ENCODE measurements around the gene SPAG16. TPM values are rescaled to one million over a fixed set of nuclear protein-coding genes. Genes with fewer than 3 reads are reported as not detected.

Gene SPAG16
- total and polyA plus RNA-seq, 2 donors (not counting 1 experiment from before 2014, with no cell fraction given), result 3.4 to 8.6 TPM

GRCh38 chr2:214069254-214069653 lies 785.0 kb downstream of the SPAG16 start:
- H3K27ac ChIP-seq (ENCODE audit: low read length in 2 of 2), result no peak overlapping the region
- ATAC-seq (ENCODE audit: low read depth), result no peak
- H3K27me3 ChIP-seq (replicated peaks in 1 of 4; ENCODE audit: control extremely low read depth in 1 of 4, control insufficient read depth in 3 of 4, insufficient read depth in 4 of 4, low read length in 3 of 4), result no peaks in the 10 kb centered on the region
- Mint-ChIP-seq H3K4me1 (no peaks in the 10 kb centered on the region), H3K9me3 (ENCODE audit: insufficient read depth) (no peaks in the 10 kb centered on the region), H3K27me3 (no peaks in the 10 kb centered on the region), H3K4me3 (no peak overlapping the region), H3K27ac (no peak overlapping the region)
- CTCF ChIA-PET, result no interaction called here
- no peaks in the 10 kb centered on the region for H3K9me3 ChIP-seq (ENCODE audit: control extremely low read depth in 1 of 3, control insufficient read depth in 2 of 3, insufficient read depth in 1 of 3, low read length in 2 of 3)
- POLR2A ChIA-PET, result no interaction called here
- H4K20me1 ChIP-seq (ENCODE audit: control insufficient read depth, insufficient read depth, low read length, poor library complexity, severe bottlenecking), result no peaks in the 10 kb centered on the region
- intact Hi-C loops (cut with micrococcal nuclease), result no loop called here
- WGBS (ENCODE audit: insufficient coverage), result no CpG with 5 or more reads among the region's 2 CpGs
- H3K36me3 ChIP-seq (replicated peaks in 1 of 2; ENCODE audit: control extremely low read depth in 1 of 2, control insufficient read depth in 1 of 2, extremely low read depth in 1 of 2, insufficient read depth in 2 of 2, low read length in 1 of 2), result no peaks in the 10 kb centered on the region
- TF ChIP-seq CTCF (IDR thresholded peaks at IDR 0.05) (no peak), EZH2 (IDR thresholded peaks at IDR 0.05; ENCODE audit: borderline replicate concordance, insufficient read depth, low read depth, low read length, poor library complexity, severe bottlenecking) (no peak)
- no peak overlapping the region for H3K9ac ChIP-seq (ENCODE audit: low read length)
- H3K4me3 ChIP-seq (ENCODE audit: control extremely low read depth in 1 of 5, extremely low read depth in 1 of 5, insufficient read depth in 1 of 5, low read depth in 2 of 5, low read length in 4 of 5), result no peak overlapping the region
- H3K4me2 ChIP-seq (replicated peaks; ENCODE audit: low read depth, low read length, poor library complexity, severe bottlenecking), result no peak overlapping the region
- no peaks in the 10 kb centered on the region for H3K79me2 ChIP-seq (ENCODE audit: control insufficient read depth, insufficient read depth, low read length)
- no peak for DNase-seq
- no peaks in the 10 kb centered on the region for H3K4me1 ChIP-seq (ENCODE audit: control insufficient read depth in 2 of 2, insufficient read depth in 2 of 2, low read length in 2 of 2)
- no peak overlapping the region for H2AFZ ChIP-seq (ENCODE audit: insufficient read depth, low read depth, low read length, poor library complexity, severe bottlenecking)

- no peaks in the 10 kb centered on the region for H3K36me3 ChIP-seq (replicated peaks in 1 of 2; ENCODE audit: control extremely low read depth in 1 of 2, control insufficient read depth in 1 of 2, extremely low read depth in 1 of 2, insufficient read depth in 2 of 2, low read length in 1 of 2)
- H3K4me2 ChIP-seq (replicated peaks; ENCODE audit: low read depth, low read length, poor library complexity, severe bottlenecking), result no peak overlapping the region
- H2AFZ ChIP-seq (ENCODE audit: insufficient read depth, low read depth, low read length, poor library complexity, severe bottlenecking), result no peak overlapping the region
- POLR2A ChIA-PET, result no interaction called here
- Mint-ChIP-seq H3K27ac (no peak overlapping the region), H3K4me3 (no peak overlapping the region), H3K27me3 (no peaks in the 10 kb centered on the region), H3K4me1 (no peaks in the 10 kb centered on the region), H3K9me3 (ENCODE audit: insufficient read depth) (no peaks in the 10 kb centered on the region)
- no peaks in the 10 kb centered on the region for H4K20me1 ChIP-seq (ENCODE audit: control insufficient read depth, insufficient read depth, low read length, poor library complexity, severe bottlenecking)
- no peaks in the 10 kb centered on the region for H3K9me3 ChIP-seq (ENCODE audit: control extremely low read depth in 1 of 3, control insufficient read depth in 2 of 3, insufficient read depth in 1 of 3, low read length in 2 of 3)
- ATAC-seq (ENCODE audit: low read depth) (no peak), DNase-seq (no peak)
- no CpG with 5 or more reads among the region's 6 CpGs for WGBS (ENCODE audit: insufficient coverage)
- intact Hi-C loops (cut with micrococcal nuclease), result no loop called here
- H3K4me3 ChIP-seq (ENCODE audit: control extremely low read depth in 1 of 5, extremely low read depth in 1 of 5, insufficient read depth in 1 of 5, low read depth in 2 of 5, low read length in 4 of 5), result no peak overlapping the region
- TF ChIP-seq EZH2 (IDR thresholded peaks at IDR 0.05; ENCODE audit: borderline replicate concordance, insufficient read depth, low read depth, low read length, poor library complexity, severe bottlenecking) (no peak), CTCF (IDR thresholded peaks at IDR 0.05) (no peak)
- no peaks in the 10 kb centered on the region for H3K4me1 ChIP-seq (ENCODE audit: control insufficient read depth in 2 of 2, insufficient read depth in 2 of 2, low read length in 2 of 2)
- no peak overlapping the region for H3K27ac ChIP-seq (ENCODE audit: low read length in 2 of 2)
- H3K9ac ChIP-seq (ENCODE audit: low read length), result no peak overlapping the region
- no peaks in the 10 kb centered on the region for H3K79me2 ChIP-seq (ENCODE audit: control insufficient read depth, insufficient read depth, low read length)
- CTCF ChIA-PET, result no interaction called here
- H3K27me3 ChIP-seq (replicated peaks in 1 of 4; ENCODE audit: control extremely low read depth in 1 of 4, control insufficient read depth in 3 of 4, insufficient read depth in 4 of 4, low read length in 3 of 4), result no peaks in the 10 kb centered on the region
These were observed 791.2 kb downstream of the SPAG16 start for GRCh38 chr2:214075456-214075855.

Data from B cell (primary cell).